ENCODE measurements around the gene SH2D5. TPM values are rescaled to one million over a fixed set of nuclear protein-coding genes. Genes with fewer than 3 reads are reported as not detected.
A peak's percentile ranks its signal among the peaks of the same experiment; 100 is the strongest.

The SH2D5 gene
- total RNA-seq = under 0.01 and 0.42 TPM in 2 replicates

DNA sequence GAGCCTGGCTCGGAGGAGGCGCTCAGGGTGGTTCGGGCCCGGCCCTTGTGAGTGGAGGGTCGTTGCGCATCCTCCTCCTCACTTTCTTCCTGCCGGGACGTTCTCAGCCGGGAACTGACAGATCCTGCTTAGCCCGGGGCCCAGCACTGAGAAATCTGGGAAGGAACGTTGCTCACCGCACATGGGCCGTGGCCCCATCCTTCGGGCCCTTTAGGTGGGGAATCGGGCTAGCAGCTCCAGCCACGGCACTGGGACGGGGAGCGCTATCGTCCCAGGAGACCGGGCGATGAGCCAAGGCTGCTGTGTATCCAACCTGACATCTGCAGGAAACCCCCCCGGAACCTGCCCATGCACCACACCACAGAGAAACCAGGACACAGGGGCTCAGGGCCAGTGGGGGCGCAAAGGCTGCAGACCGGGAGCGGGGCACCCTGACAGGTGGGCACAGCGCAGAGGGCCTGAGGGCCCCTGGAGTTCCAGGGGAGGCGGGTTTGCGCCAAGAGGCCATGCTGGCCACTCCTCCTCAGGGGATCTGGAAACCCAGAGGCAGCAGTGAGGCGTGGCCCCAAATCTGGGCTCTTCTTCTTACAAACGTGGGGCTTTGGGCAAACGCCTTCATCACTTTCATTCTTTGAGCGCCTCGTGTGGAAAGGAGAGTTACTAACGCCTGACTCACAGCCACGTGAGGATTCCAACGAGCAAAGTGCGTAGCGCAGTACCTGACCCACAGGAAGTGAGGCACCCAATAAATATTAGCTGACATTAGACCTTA is at the start of gene SH2D5:
SH2D5 (minus strand) TSS at position 116 of the 772 bp plus-strand sequence. CDS start 4,659 bp downstream, outside the sequence.
- DNase-seq = peak; percentile 93

- DNase-seq = no peak
Observed at GRCh38 chr1:20775700-20776099, 43.2 kb upstream of the SH2D5 start.

GRCh38 chr1:20771780-20772179 is 39.3 kb upstream of the SH2D5 start:
- no peak for DNase-seq

DNA sequence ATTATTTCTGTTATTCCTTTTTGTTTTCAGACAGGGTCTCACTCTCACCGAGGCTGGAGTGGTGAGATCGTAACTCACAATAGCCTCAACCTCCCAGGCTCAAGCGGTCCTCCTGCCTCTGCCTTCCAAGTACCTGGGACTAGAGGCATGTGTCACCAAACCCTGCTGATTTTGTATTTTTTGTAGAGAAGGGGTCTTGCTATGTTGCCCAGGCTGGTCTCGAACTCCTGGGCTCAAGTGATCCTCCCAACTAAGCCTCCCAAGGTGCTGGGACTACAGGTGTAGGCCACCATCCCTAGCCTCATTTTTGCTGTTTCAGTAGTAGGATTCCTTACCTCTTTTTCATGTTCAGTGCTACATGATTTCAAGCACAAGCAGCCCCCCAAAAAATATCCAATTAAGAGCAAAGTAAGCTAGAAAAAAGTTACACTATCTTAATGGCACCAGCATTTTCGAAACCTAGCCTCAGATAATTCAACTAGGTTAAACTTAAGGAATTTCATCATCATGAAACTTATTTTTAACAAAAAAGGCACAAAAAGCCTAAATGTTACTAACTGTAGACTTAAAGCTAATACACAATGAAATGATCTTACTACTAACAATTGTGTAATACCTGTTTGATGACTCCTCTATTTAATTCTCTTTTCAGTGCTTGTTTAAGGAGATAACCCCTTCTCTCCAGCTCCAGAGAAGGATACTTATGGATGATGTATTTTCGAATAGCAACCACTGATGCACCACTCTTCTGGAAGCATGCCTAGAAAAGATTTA is 38.0 kb upstream of the SH2D5 start:
- no peak for DNase-seq

DNA sequence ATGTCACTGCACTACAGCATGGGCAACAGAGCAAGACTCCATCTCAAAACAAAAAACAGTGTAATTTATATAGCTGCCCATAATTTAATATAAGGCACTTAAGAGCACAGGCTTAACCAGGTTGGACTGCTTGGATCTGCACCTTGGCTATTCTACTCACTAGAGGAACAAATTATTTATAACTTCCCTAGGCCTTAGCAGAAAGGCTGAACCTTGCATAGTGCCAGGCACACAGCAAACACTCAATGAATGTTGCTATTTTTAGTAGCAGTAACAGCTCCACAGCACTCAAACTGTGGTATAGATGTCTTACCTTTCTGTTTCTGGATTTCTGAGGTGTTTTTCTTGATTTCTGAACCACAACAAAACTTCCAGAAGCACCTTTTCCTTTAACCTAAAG is 34.8 kb upstream of the SH2D5 start:
- no peak for DNase-seq

GRCh38 chr1:20763417-20763816 is 30.9 kb upstream of the SH2D5 start:
- no peak for DNase-seq

- no peak for DNase-seq
Observed at GRCh38 chr1:20760322-20760721, 27.8 kb upstream of the SH2D5 start.

DNA sequence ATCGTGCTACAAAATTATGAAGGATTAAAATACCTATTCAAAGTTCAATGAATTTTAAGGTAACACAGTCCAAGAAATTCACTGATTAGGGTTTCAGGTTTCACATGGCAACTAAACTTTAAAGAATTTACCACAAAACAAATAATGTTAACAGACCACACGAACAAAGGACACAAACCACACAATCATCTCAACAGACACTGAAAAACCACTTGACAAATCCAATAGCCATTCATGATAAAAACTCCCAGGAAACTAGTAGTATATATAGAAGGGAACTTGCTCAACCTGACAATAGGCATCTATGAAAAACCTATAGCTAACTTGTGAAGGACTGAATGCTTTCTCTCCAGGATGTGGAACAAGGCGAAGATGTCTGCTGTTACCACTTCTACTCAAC is 21.1 kb upstream of the SH2D5 start:
- DNase-seq = no peak

DNA sequence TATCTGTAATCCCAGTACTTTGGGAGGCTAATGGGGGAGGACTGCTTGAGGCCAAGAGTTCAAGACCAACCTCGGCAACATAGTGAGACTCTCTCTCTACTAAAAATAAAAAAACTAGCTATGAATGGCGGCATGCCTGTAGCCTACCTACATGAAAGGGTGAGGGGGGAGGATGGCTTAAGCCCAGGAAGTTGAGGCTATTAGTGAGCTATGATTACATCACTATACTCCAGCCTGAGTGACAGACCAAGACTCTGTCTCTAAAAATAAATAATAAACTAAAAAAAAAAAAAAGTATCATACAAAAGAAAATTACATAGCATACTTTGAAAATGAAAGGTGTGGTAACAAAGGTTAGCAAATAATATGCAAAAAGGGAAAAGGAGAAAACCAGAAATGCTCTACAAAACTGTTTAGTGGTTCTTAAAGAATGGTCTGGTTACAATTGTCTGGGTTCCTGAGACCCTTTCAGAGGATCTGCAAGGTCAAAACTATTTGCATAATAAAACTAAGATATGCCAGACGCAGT is 19.0 kb upstream of the SH2D5 start:
- DNase-seq = no peak

DNA sequence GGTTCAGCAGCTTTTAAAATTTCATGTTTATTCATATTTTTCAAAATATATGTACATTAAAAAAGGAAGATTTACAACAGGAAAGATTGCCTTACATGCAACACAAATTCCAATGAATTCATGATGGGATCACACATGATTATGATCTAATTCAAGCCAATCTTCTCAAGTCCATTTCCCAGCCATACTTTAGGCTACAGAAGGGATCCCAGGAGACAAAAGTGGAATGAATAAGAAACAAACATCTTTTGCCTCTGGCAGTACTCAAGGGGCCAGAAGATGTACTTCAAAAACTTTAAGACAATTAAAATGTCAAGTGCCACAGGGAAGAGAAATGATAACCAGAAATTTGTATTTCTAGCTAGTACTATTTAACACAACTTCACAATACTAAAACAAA is 10.2 kb upstream of the SH2D5 start:
- no peak for DNase-seq

DNA sequence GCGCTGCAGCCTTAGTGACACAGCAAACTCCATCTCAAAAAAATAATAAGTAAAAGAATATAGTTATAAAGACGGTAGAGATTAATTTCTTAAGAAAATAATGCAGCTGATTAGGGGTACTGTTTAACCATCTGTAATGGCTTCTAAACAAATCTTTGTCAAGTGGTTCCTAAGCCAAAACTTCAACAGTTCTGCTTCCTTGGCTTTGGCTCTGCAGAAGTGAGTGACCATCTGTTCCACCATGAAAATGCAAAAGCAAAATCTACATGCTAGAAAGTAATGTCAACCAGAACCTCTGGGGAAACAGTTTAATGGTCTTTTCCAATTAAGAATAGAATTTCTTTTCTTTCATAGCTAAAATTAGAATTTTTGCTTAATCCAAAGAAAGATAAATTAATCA is 8.3 kb upstream of the SH2D5 start:
- no peak for DNase-seq

GRCh38 chr1:20739225-20739624 is 6.7 kb upstream of the SH2D5 start:
- no peak for DNase-seq

DNA sequence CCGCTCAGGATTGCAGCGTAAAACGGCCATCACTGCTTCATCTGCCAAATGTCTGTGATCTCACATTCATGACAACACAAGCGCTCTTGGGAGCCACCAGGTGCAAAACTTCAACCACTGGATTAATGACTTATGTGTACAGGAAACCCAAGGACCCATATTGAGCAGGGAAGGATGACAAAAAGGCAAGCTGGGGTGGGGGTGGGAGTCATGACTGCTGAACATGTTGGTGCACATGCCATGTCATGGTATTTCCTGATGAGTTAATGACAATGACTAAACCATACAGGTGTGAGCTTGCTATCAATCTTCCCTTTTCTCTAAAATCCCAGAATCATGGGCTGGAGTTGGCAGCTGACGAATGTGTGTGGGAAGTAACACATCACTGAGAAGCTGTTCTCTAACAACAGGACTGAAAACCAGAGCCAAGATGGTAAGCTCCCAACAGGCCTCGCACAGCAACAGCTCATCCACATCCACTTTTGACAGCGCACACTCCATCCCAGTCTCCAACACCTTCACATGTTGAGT is 3.1 kb upstream of the SH2D5 start:
- no peak for DNase-seq

DNA sequence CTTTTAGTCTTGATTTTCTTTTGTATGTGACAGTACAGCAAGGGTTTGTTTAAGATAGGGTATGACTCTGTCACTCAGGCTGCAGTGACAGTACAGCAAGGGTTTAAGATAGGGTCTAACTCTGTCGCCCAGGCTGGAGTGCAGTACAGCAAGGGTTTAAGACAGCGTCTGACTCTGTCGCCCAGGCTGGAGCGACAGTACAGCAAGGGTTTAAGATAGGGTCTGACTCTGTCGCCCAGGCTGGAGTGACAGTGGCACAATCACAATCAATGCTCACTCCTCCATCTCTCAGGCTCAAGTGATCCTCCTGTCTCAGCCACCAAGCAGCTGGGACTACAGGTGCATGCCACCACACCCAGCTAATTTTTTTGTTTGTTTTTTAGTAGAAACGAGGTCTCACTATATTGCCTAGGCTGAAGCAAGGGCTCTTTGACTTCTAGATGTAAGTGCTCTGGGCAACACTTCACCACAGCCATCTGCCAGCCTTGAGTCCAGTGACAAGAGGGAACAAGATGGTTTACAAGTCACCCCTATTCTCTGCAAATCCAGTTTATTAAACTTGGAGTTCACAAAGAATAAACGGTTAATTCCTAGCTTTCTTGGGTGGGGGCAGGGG is 965 bp upstream of the SH2D5 start:
- DNase-seq = no peak

DNA sequence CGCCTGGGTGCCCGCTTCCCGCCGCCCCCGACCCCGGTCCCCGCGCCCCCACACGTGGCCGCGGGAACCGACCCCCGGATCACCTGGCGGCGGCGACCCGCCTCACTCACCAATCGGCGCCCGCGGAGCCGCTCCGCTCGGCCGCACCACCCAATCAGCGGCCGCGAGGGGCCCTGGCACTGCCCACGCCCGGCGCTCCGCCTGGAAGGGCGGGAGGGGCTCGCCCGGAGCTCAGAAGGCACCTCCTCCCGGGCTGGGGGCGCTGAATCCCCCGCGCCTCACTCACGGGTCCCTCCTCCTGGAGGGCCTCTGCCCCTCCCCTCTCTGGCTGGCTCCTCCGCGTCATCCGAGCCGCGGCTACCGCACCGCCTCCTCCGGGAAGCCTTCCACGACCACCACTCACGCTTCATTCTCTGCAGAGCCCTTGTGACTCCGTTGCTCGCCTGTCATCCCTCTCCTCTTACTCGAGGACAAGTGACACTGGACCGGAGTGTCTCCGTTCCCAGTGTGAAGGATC is 374 bp downstream of the SH2D5 start:
- peak; percentile 62 for DNase-seq

- no peak for DNase-seq
Observed at GRCh38 chr1:20731057-20731991, 1.2 kb downstream of the SH2D5 start.

DNA sequence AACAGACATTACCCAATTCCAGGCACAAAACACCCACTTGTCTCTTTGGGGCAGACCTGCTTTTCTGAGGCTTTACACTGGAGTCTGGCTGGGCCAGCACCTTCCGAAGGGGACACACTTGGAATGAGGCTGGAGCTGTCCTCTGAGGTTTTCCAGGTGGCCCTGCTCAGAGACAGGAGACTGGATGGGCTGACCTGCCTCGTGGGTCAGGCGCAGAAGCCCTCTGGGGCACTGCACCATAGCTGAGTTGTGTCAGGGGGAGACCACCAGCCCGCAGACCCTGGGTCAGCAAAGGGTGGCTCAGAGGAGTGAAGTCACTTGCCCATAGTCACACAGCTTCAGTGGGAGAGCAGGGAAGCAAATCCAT is 1.8 kb downstream of the SH2D5 start:
- DNase-seq = no peak

DNA sequence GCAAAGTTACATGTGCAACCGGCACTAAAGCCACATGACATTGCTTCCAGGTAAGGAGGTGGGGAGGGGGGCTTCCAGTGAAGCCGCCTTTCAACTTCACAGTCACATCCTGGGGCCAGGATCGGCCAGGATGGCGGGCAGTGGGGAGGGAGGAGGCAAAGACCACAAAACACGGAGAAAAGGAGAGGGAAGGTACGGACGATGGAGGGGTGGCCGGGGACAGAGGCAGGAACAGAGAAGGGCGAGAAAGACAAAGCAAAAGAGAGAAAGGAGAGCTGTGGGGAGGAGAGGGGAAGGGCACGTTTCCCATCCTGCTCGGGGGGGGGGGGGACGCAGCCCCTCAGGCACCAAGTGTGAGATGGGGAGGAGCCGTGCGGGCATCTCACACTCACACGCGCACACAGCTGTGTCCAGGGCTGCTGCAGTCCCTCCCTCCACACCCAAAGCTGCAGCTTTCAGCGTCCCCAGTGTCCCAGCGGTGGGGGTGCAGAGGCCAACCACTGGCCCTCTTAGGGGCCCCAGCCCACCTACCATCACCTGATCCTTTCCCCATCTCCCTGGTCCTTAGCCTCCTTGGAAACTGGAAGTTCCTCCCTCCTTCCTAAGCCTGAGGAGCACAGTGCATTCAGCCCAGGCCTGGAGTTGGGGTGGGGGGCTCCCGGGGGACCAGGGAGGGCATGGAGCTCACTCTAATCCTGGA is 2.4 kb downstream of the SH2D5 start:
- DNase-seq = no peak

GRCh38 chr1:20729155-20729931 is 3.2 kb downstream of the SH2D5 start:
- DNase-seq = no peak
